Endometrial microvascular endothelial cells (primary cell): ENCODE results near the gene NWD2. TPM values are rescaled to one million over a fixed set of nuclear protein-coding genes. Genes with fewer than 3 reads are reported as not detected.
"Not testable (repeated sequence)": the region's sequence is repeated elsewhere in the genome, so short reads cannot be mapped to it uniquely, and the experiment has no call there.

Experiments
- in situ Hi-C: cut with HindIII; loops from 2 replicates; pipeline ENCODE4 v1.10.0; 2017; ENCODE audit warnings: low sequenced_read_pairs, low pct_unique_long_range_greater_than_20kb; ENCODE audit errors: inconsistent ontology term
- total RNA-seq: library from RNA; depleted of rRNA; stranded (reverse); fragments of >200 nt; gene quantifications from one replicate; pipeline ENCODE4 v1.2.3, GENCODE V29; 2015; ENCODE audit errors: inconsistent ontology term

Gene NWD2, protein sequence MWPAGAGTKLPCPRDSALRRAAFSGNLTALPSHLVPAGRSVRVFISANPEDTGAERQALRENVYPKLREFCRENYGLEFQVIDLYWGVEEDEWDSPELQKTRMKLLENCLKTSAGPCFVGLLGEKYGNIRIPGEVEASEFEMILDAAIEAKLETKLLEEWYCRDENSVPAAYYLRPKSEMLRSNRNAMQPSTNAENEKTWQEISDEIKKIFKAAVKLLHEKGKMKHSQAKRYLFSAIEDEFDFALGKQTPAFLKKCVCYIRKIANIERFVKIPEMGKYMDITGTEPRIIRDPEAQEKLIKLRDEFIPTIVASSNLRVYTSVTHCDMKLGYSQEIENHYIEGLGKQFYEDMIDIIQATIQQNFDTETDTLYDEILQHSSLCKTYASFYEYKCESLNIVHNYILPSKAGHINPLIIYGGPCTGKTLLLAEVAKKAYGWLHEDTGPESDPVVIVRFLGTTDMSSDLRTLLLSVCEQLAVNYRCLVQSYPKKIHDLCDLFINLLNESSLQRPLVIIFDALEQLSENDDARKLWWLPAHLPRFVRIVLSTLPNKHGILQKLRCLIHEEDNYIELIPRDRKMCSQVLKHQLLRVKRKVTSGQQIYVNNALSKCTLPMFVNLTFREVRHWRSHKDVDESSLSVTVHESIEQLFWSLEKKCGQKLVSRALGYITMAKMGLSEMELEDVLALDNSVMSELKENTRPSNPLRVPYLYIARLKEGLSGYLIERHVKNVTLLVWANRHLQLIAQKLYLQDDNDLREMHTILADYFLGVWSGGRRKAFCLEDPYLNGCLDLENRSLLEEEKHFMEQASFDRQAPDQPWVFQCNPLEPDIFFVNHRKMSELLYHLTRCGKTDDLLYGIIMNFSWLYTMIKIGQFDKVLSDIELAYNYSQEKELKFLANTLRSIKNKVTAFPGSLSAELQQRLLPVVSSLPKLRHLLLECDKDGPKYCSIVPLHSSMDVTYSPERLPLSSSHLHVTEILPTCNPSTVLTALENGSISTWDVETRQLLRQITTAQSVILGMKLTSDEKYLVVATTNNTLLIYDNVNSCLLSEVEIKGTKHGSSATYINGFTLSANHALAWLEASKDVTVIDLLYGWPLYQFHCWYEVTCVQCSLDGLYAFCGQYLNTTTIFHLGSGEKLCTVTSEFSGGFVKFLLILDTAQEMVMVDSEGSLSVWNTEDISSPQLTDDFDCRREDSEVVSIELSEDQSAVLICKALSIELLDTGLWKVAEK (N-terminal part only)
- total RNA-seq: not detected

GRCh38 chr4:37244583-37245390 lies at the start of gene NWD2:
Gene NWD2, plus strand, starts transcription at chr4:37244743. Its CDS starts 325 bp downstream, at chr4:37245068.
- in situ Hi-C loops: no loop called here

GRCh38 chr4:37197899-37198298 lies 46.6 kb upstream of the NWD2 start:
- in situ Hi-C loops: no loop called here

- in situ Hi-C loops: not testable (repeated sequence)
These were observed 39.8 kb upstream of the NWD2 start for GRCh38 chr4:37204740-37205139.

GRCh38 chr4:37216209-37216608 lies 28.3 kb upstream of the NWD2 start:
- in situ Hi-C loops: no loop called here

- in situ Hi-C loops: no loop called here
These were observed 25.3 kb upstream of the NWD2 start for GRCh38 chr4:37219242-37219641.

- in situ Hi-C loops: no loop called here
These were observed 24.6 kb upstream of the NWD2 start for GRCh38 chr4:37219990-37220389.

GRCh38 chr4:37220685-37221084 lies 23.9 kb upstream of the NWD2 start:
- in situ Hi-C loops: no loop called here

GRCh38 chr4:37223732-37224131 lies 20.8 kb upstream of the NWD2 start:
- in situ Hi-C loops: no loop called here

GRCh38 chr4:37224854-37225253 lies 19.7 kb upstream of the NWD2 start:
- in situ Hi-C loops: no loop called here

DNA sequence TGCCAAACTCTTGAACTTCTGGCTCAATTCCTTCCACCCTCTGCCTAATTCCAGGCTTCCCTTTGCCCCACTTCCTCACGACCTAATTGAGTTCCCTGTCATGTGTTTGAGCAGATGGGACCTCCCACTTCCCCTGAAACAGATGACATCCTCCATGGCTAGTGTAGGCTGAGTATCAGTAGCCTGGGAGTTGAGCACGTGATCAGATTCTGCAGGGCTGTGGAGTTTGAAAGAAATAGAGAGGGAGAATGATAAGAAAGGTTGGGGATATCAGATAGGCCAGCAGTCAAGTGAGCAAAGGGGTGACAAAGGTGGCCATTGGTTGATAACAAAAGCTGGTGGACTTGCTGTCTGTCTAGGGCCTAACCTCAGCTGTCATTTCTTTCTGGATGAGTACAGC lies 18.8 kb upstream of the NWD2 start:
- in situ Hi-C loops: no loop called here

- in situ Hi-C loops: no loop called here
These were observed 12.2 kb upstream of the NWD2 start for GRCh38 chr4:37232315-37232714.

DNA sequence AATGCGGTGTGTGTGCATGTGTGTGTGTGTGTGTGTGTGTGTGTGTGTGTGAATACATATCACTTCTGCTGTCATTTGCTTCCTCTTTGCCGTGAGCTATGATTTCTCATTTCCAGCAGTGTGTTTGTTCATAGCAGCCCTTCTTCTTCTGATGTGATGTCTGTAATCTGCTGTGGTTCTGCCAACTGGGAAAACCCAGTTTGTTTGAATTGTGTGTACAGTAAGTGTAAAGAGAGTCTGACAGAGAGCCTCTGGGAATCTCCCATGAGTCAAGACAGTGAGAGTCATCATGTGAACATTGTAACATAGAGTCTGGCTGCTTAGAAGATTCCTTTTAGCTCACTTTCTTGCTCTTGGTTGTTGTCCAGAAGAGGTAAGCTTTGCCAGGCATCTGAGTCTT lies 8.4 kb upstream of the NWD2 start:
- in situ Hi-C loops: no loop called here

GRCh38 chr4:37241647-37242046 lies 2.9 kb upstream of the NWD2 start:
- in situ Hi-C loops: no loop called here

DNA sequence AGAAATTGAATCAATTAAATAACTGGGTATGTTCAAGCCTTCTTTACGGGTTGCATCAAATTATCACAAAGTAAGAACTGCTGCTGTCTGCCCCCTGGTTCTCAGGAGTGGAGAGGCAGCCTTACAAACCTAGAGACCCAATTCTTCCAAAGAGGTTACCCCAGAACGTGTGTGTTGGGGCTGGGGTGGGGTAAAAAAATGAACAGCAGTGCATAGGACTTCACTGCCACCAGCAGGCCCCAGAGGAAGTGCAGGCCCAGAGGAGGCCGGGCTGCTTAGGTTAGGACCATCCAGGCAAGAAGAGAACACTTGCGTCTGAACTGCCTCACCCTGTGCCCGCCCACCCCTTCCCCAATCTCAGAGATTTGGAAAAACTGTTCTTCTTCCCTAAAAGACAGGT lies 1.5 kb upstream of the NWD2 start:
- in situ Hi-C loops: no loop called here

DNA sequence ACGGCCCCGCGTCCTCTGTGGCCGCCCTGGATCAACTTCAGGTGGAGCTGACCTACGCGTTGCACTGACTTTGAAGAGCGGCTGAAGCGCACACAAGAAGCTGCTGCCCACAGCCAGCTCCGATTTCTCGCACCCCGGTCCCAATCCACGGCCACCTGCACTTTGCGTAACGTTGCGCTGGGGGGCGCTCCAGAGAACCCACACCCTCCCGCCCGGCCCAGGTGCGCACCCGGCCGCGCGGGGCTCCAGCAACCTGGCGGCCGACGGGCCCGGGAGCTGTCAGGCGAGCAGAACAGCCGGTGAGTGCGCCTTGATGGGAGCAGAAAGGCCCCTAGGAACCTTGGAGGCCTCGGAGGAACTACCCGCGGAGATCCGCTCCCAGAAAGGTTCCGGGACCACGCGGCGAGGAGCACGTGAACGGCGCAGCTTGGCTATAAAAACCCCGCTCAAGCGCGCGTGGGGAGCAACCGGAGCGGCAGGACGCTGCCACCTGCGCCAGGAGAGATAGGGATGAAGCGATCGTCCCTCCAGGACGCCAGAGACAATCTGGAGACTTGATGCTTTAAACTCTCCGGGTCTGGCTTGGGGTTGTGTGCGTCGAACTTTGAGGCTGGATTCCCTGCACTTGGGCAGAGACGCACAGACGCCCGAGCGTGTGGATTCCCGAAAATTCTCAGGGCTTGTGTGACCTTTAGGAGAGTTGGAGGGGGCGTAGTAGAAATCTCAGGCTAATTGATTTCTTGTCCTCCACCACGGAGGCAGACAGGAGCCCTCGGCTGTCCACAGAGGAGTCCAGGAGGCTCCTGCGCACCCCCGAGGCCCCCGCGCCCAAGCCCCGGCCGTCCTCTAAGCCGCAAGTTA lies 591 bp upstream of the NWD2 start:
- in situ Hi-C loops: no loop called here

- in situ Hi-C loops: no loop called here
These were observed 930 bp downstream of the NWD2 start for GRCh38 chr4:37245391-37245954.

DNA sequence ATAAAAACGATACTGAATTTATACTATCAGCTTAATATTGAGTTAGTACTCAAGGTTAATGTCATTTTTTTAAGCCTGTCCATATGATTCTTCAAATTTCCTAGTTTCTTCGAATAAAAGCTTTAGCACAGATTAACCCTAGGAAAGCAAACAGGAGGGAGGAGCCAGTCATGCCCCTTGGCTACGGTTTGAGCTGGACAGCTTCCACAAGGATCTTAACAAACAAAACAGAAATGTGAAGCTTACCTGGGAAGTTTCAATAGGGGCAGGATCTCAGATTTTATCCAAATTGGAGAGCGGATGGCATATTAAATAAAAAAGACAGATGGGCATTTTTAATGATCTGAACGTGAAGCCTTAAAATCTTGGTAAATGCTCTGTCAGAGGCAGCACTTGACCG lies 2.3 kb downstream of the NWD2 start:
- in situ Hi-C loops: no loop called here
